Keratinocyte (primary cell): ENCODE measurements around the gene DNMBP. TPM values are rescaled to one million over a fixed set of nuclear protein-coding genes. Genes with fewer than 3 reads are reported as not detected.

ENCODE experiments used
- DNase-seq: peaks from one replicate; pipeline ENCODE4 v3.0.0-alpha.2; 2011; ENCODE audit warnings: low read depth, missing footprints, low spot score
- FAIRE-seq: peaks from 2 replicates; lab custom pipeline; 2011; peaks lifted over from hg19 to GRCh38; lab: Jason Lieb, UNC
- H2AFZ ChIP-seq: 2 replicates; pipeline ENCODE4 v1.6.0; 2012; ENCODE audit warnings: low read length, control low read depth, inconsistent platforms; ENCODE audit not compliant: control insufficient read depth
- H3K27ac ChIP-seq: 2 replicates; pipeline ENCODE4 v1.5.1; 2011; ENCODE audit warnings: low read length; ENCODE audit not compliant: control insufficient read depth, insufficient read depth
- H3K27me3 ChIP-seq: 3 replicates; pipeline ENCODE4 v1.6.0; 2011; ENCODE audit warnings: low read length; ENCODE audit not compliant: control insufficient read depth, insufficient read depth; ENCODE audit errors: extremely low read depth
- H3K36me3 ChIP-seq, 2 experiments: 2 replicates in 1 of 2; 3 replicates in 1 of 2; pipeline ENCODE4 v1.5.1; 2011; ENCODE audit warnings: low read length in 2 of 2, mild to moderate bottlenecking in 1 of 2; ENCODE audit not compliant: control insufficient read depth in 2 of 2, insufficient read depth in 2 of 2; ENCODE audit errors: extremely low read depth in 1 of 2
- H3K4me1 ChIP-seq: 3 replicates; pipeline ENCODE4 v1.5.1; 2011; ENCODE audit warnings: low read length; ENCODE audit not compliant: control insufficient read depth, insufficient read depth; ENCODE audit errors: extremely low read depth
- H3K4me2 ChIP-seq: 3 replicates; pipeline ENCODE4 v1.6.0; 2011; ENCODE audit warnings: low read depth, low read length; ENCODE audit not compliant: control insufficient read depth, insufficient read depth; ENCODE audit errors: extremely low read depth
- H3K4me3 ChIP-seq, 3 experiments: fragments of 200-600 bp in 1 of 3; sonication (generic) in 1 of 3; 2 replicates in 2 of 3; 3 replicates in 1 of 3; pipeline ENCODE4 v1.5.1; 2011 to 2016; ENCODE audit warnings: low read length in 3 of 3, mild to moderate bottlenecking in 3 of 3, control low read depth in 2 of 3, inconsistent platforms in 1 of 3, low read depth in 1 of 3, mixed read lengths in 1 of 3, mixed run types in 1 of 3, moderate library complexity in 1 of 3; ENCODE audit not compliant: control insufficient read depth in 2 of 3, insufficient read depth in 2 of 3; ENCODE audit errors: extremely low read depth in 1 of 3
- H3K79me2 ChIP-seq: 2 replicates; pipeline ENCODE4 v1.6.0; 2012; ENCODE audit warnings: low read length; ENCODE audit not compliant: control insufficient read depth, insufficient read depth
- H3K9ac ChIP-seq: 3 replicates; pipeline ENCODE4 v1.6.0; 2011; ENCODE audit warnings: low read length; ENCODE audit not compliant: control insufficient read depth, insufficient read depth; ENCODE audit errors: extremely low read depth
- H3K9me1 ChIP-seq: 3 replicates; pipeline ENCODE4 v1.6.0; 2011; ENCODE audit warnings: low read length; ENCODE audit not compliant: control insufficient read depth, insufficient read depth; ENCODE audit errors: extremely low read depth
- H3K9me3 ChIP-seq: 2 replicates; pipeline ENCODE4 v1.5.1; 2012; ENCODE audit warnings: low read depth, low read length; ENCODE audit not compliant: control insufficient read depth
- H4K20me1 ChIP-seq: 3 replicates; pipeline ENCODE4 v1.6.0; 2011; ENCODE audit warnings: low read length; ENCODE audit not compliant: control insufficient read depth, insufficient read depth; ENCODE audit errors: extremely low read depth
- EZH2 ChIP-seq: IDR thresholded peaks from one replicate; pipeline ENCODE4 v1.6.1; 2012; ENCODE audit warnings: inconsistent platforms, mild to moderate bottlenecking, low read length, moderate library complexity
- dilution Hi-C: fragments of 300-500 bp; cut with MboI; formaldehyde crosslinking; loops from one replicate; pipeline ENCODE4 v1.7.0; 2020; ENCODE audit warnings: low sequenced_read_pairs; ENCODE audit not compliant: extremely low pct_ligation_motif_present
- polyA plus RNA-seq, 5 experiments: library from polyadenylated mRNA; depleted of rRNA in 3 of 5; stranded (reverse) in 3 of 5; stranded (forward) in 1 of 5; unstranded in 1 of 5; fragments of >200 nt; gene quantifications; 1 replicate in 1 of 5; 2 replicates in 3 of 5; 3 replicates in 1 of 5; pipeline versions ENCODE4 v1.2.1 to v1.2.3, GENCODE V29; 2011 to 2012; ENCODE audit warnings: missing spikeins in 2 of 5, low read depth in 1 of 5, low replicate concordance in 1 of 5
- TF ChIP-seq, protein P1 (sequence below), 3 experiments: IDR thresholded peaks in 1 of 3; conservative IDR thresholded peaks in 1 of 3; optimal IDR thresholded peaks in 1 of 3; 2 replicates in 2 of 3; 3 replicates in 1 of 3; pipeline versions ENCODE3 to v1.5.1; 2011; ENCODE audit warnings: low read length in 3 of 3, mild to moderate bottlenecking in 3 of 3, moderate library complexity in 2 of 3, control low read depth in 1 of 3, inconsistent platforms in 1 of 3; ENCODE audit not compliant: insufficient read depth in 2 of 3; ENCODE audit errors: extremely low read depth in 1 of 3

The DNMBP gene
- polyA plus RNA-seq, 1 donor (not counting 4 experiments of a cell fraction or from before 2014, with no cell fraction given), result 15.8 TPM

DNA sequence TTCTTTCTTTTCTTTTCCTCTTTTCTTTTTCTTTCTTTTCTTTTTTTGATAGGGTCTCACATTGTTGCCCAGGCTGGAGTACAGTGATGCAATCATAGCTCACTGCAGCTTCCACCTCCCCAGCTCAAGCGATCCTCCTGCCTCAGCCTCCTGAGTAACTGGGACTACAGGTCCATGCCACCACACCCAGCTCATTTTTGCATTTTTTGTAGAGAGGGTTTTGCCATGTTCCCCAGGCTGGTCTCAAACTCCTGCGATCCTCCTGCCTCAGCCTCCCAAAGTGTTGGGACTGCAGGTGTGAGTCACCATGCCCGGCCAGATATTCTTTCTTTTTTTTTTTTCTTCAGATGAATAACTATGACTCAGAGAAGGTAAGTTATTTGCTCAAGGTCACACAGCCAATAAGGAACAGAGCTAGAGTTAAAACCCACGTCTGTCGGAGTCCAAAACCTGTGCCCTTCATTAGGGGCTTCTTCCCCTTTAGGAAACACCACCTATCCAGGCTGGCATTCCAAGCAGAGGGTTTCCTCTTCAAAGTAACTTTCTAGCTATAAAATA, 28.1 kb upstream of the DNMBP start:
- FAIRE-seq, result no peak
- no peak overlapping the region for H2AFZ ChIP-seq
- H3K36me3 ChIP-seq, result no peaks in the 10 kb centered on the region
- no peak overlapping the region for H3K9ac ChIP-seq
- peak overlapping the region; percentile 49 for H3K27ac ChIP-seq
- no peak for TF ChIP-seq EZH2
- H3K4me3 ChIP-seq, result no peak overlapping the region
- H3K4me1 ChIP-seq, result peaks cover 9% of the 10 kb centered on the region
- no peaks in the 10 kb centered on the region for H3K27me3 ChIP-seq
- H3K9me1 ChIP-seq, result no peaks in the 10 kb centered on the region
- H3K79me2 ChIP-seq, result no peaks in the 10 kb centered on the region
- DNase-seq, result no peak
- dilution Hi-C loops, result no loop called here
- no peaks in the 10 kb centered on the region for H3K9me3 ChIP-seq
- H3K4me2 ChIP-seq, result peak overlapping the region; percentile 46
- no peaks in the 10 kb centered on the region for H4K20me1 ChIP-seq

DNA sequence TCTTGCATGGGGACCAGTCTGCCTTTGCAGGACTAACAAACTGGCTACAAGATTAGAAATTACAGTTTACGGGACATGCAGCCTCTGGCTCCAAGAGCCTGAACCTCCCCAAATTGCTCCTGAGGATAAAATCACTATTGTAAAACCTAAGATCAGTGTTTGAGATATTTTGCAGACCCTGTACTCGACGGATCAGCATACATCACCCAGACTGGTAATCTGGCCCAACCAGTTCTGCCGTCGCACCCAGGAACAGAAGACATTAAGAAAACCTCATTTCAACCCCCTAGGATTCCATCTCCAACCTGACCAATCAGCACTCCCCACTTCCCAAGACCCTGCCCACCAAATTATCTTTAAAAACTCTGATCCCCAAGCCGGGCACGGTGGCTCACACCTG, 27.1 kb upstream of the DNMBP start:
- no peak for FAIRE-seq
- Histone ChIP-seq H3K4me3 (no peak overlapping the region), H2AFZ (no peak overlapping the region), H4K20me1 (no peaks in the 10 kb centered on the region), H3K9me3 (no peaks in the 10 kb centered on the region), H3K4me1 (peaks cover 9% of the 10 kb centered on the region), H3K9ac (no peak overlapping the region), H3K79me2 (no peaks in the 10 kb centered on the region), H3K27me3 (no peaks in the 10 kb centered on the region), H3K4me2 (no peak overlapping the region), H3K9me1 (no peaks in the 10 kb centered on the region), H3K36me3 (no peaks in the 10 kb centered on the region), H3K27ac (no peak overlapping the region)
- DNase-seq, result no peak
- TF ChIP-seq EZH2, result no peak
- TF ChIP-seq, protein P1, sequence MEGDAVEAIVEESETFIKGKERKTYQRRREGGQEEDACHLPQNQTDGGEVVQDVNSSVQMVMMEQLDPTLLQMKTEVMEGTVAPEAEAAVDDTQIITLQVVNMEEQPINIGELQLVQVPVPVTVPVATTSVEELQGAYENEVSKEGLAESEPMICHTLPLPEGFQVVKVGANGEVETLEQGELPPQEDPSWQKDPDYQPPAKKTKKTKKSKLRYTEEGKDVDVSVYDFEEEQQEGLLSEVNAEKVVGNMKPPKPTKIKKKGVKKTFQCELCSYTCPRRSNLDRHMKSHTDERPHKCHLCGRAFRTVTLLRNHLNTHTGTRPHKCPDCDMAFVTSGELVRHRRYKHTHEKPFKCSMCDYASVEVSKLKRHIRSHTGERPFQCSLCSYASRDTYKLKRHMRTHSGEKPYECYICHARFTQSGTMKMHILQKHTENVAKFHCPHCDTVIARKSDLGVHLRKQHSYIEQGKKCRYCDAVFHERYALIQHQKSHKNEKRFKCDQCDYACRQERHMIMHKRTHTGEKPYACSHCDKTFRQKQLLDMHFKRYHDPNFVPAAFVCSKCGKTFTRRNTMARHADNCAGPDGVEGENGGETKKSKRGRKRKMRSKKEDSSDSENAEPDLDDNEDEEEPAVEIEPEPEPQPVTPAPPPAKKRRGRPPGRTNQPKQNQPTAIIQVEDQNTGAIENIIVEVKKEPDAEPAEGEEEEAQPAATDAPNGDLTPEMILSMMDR (optimal IDR thresholded peaks at IDR 0.05 in 1 of 3, IDR thresholded peaks at IDR 0.05 in 1 of 3, conservative IDR thresholded peaks at IDR 0.05 in 1 of 3; ENCODE audit: extremely low read depth in 1 of 3, insufficient read depth in 2 of 3, low read length in 3 of 3), result no peak
- dilution Hi-C loops, result no loop called here
